ENCODE measurements around the gene YY2. TPM values are rescaled to one million over a fixed set of nuclear protein-coding genes. Genes with fewer than 3 reads are reported as not detected.

Gene YY2
- polyA plus RNA-seq, 3 donors: 0.09 to 0.17 (median 0.12) TPM

DNA sequence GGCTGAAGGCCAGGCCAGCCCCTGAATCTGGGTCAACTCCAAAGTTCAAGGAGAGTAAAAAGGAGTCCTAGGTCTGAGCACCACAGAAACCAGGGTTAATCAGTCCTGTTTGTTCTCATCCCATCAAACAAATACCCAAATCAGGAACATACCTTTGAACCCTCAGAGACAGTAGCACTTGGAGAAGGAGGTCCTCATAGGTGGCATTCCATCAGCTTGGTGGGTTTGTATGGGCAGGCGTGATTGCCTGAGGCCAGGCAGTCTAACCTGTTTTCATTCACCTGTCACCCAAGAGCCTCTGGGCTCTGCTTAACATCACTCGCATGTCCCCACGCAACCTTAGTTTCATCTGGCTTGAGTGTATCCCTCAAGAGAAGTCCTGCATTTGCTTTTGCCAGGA lies 33.9 kb upstream of the YY2 start:
- TF ChIP-seq CTCF (IDR thresholded peaks at IDR 0.05): no peak
- H3K9me3 Mint-ChIP-seq: peaks cover 0 to 7% (median 2%) of the 10 kb centered on the region in 7 donors
- H3K27me3 Mint-ChIP-seq (ENCODE audit: low read depth in 3 of 3): peaks cover 0 to 5% (median 2%) of the 10 kb centered on the region in 3 donors
- no peak overlapping the region for H3K4me3 Mint-ChIP-seq
- H3K4me1 Mint-ChIP-seq: no peaks in the 10 kb centered on the region
- Histone ChIP-seq H3K36me3 (replicated peaks in 1 of 2; ENCODE audit: control insufficient read depth in 1 of 2, insufficient read depth in 2 of 2, low read length in 2 of 2) (no peaks in the 10 kb centered on the region), H3K4me3 (replicated peaks in 1 of 3; ENCODE audit: low read depth in 2 of 3, low read length in 3 of 3) (no peak overlapping the region), H3K27me3 (ENCODE audit: control insufficient read depth in 2 of 2, insufficient read depth in 2 of 2, low read length in 2 of 2) (no peaks in the 10 kb centered on the region), H3K4me2 (replicated peaks; ENCODE audit: extremely low read depth, low read length, poor library complexity, severe bottlenecking) (no peak overlapping the region), H2AFZ (ENCODE audit: insufficient read depth, low read depth, low read length, poor library complexity, severe bottlenecking) (no peak overlapping the region), H3K27ac (ENCODE audit: low read depth in 1 of 2, low read length in 2 of 2) (no peak overlapping the region), H3K9me3 (replicated peaks in 1 of 2; ENCODE audit: control insufficient read depth in 1 of 2, insufficient read depth in 1 of 2, low read length in 2 of 2) (no peaks in the 10 kb centered on the region), H4K20me1 (ENCODE audit: insufficient read depth, low read length) (no peaks in the 10 kb centered on the region), H3K79me2 (ENCODE audit: insufficient read depth, low read length) (no peaks in the 10 kb centered on the region), H3K4me1 (ENCODE audit: control insufficient read depth in 1 of 2, insufficient read depth in 2 of 2, low read length in 2 of 2) (no peaks in the 10 kb centered on the region), H3K9ac (ENCODE audit: insufficient read depth, low read length, poor library complexity, severe bottlenecking) (no peak overlapping the region)
- intact Hi-C loops (cut with micrococcal nuclease): no loop called here
- no peak for DNase-seq
- H3K36me3 Mint-ChIP-seq: no peaks in the 10 kb centered on the region
- WGBS (ENCODE audit: insufficient coverage): no CpG with 5 or more reads among the region's 3 CpGs
- no peak overlapping the region for H3K27ac Mint-ChIP-seq

GRCh38 chrX:21831496-21831895 lies 24.3 kb upstream of the YY2 start:
- Histone ChIP-seq H2AFZ (ENCODE audit: insufficient read depth, low read depth, low read length, poor library complexity, severe bottlenecking) (no peak overlapping the region), H3K9me3 (replicated peaks in 1 of 2; ENCODE audit: control insufficient read depth in 1 of 2, insufficient read depth in 1 of 2, low read length in 2 of 2) (no peaks in the 10 kb centered on the region), H3K36me3 (replicated peaks in 1 of 2; ENCODE audit: control insufficient read depth in 1 of 2, insufficient read depth in 2 of 2, low read length in 2 of 2) (no peaks in the 10 kb centered on the region), H3K4me2 (replicated peaks; ENCODE audit: extremely low read depth, low read length, poor library complexity, severe bottlenecking) (no peak overlapping the region), H3K27ac (ENCODE audit: low read depth in 1 of 2, low read length in 2 of 2) (no peak overlapping the region), H3K9ac (ENCODE audit: insufficient read depth, low read length, poor library complexity, severe bottlenecking) (no peak overlapping the region), H3K27me3 (ENCODE audit: control insufficient read depth in 2 of 2, insufficient read depth in 2 of 2, low read length in 2 of 2) (no peaks in the 10 kb centered on the region), H4K20me1 (ENCODE audit: insufficient read depth, low read length) (no peaks in the 10 kb centered on the region), H3K4me1 (ENCODE audit: control insufficient read depth in 1 of 2, insufficient read depth in 2 of 2, low read length in 2 of 2) (no peaks in the 10 kb centered on the region), H3K4me3 (replicated peaks in 1 of 3; ENCODE audit: low read depth in 2 of 3, low read length in 3 of 3) (no peak overlapping the region), H3K79me2 (ENCODE audit: insufficient read depth, low read length) (no peaks in the 10 kb centered on the region)
- H3K4me1 Mint-ChIP-seq: no peaks in the 10 kb centered on the region
- H3K27ac Mint-ChIP-seq: no peak overlapping the region
- peaks cover 0 to 6% (median 2%) of the 10 kb centered on the region in 3 donors for H3K27me3 Mint-ChIP-seq (ENCODE audit: low read depth in 3 of 3)
- DNase-seq: no peak
- no peak overlapping the region for H3K4me3 Mint-ChIP-seq
- WGBS (ENCODE audit: insufficient coverage): no CpG with 5 or more reads among the region's 2 CpGs
- no peak for TF ChIP-seq CTCF (IDR thresholded peaks at IDR 0.05)
- intact Hi-C loops (cut with micrococcal nuclease): no loop called here
- H3K36me3 Mint-ChIP-seq: no peaks in the 10 kb centered on the region
- H3K9me3 Mint-ChIP-seq: no peaks in the 10 kb centered on the region
